Ascending aorta (tissue), 2 donors: ENCODE measurements around the gene RAB40B. TPM values are rescaled to one million over a fixed set of nuclear protein-coding genes. Genes with fewer than 3 reads are reported as not detected.

ENCODE experiments used
- DNase-seq, 2 donors: peaks; one replicate each; pipeline ENCODE4 v3.0.0-alpha.2; 2019; ENCODE audit warnings: low spot score in 2 of 2
- H3K27ac ChIP-seq, 2 donors: fragments of 200-600 bp; sonication (generic); one replicate each; pipeline ENCODE4 v1.5.1; 2016 to 2017; ENCODE audit warnings: mild to moderate bottlenecking in 1 of 2
- H3K27me3 ChIP-seq: fragments of 200-600 bp; sonication (generic); one replicate; pipeline ENCODE4 v1.5.1; 2017
- H3K36me3 ChIP-seq, 2 donors: fragments of 200-600 bp; sonication (generic); one replicate each; pipeline ENCODE4 v1.5.1; 2016
- H3K4me1 ChIP-seq, 2 donors: fragments of 200-600 bp; sonication (generic); one replicate each; pipeline ENCODE4 v1.5.1; 2016 to 2017; ENCODE audit warnings: mild to moderate bottlenecking in 1 of 2
- H3K4me3 ChIP-seq, 2 donors: fragments of 200-600 bp; sonication (generic); one replicate each; pipeline ENCODE4 v1.5.1; 2016 to 2017; ENCODE audit warnings: mild to moderate bottlenecking in 1 of 2
- H3K9me3 ChIP-seq, 2 donors: fragments of 200-600 bp; sonication (generic); one replicate each; pipeline ENCODE4 v1.5.1; 2016
- intact Hi-C: fragments of 100-400 bp; cut with DNase I; formaldehyde crosslinking; loops from one replicate; pipeline ENCODE4 v1.15.1; 2023
- total RNA-seq: library from RNA; depleted of rRNA; stranded (reverse); fragments of >200 nt; gene quantifications from one replicate; pipeline ENCODE4 v1.1.0, GENCODE V29; 2016
- TF ChIP-seq, protein P1 (sequence below), 3 experiments: fragments of 200-600 bp in 2 of 3; fragments of 450-650 bp in 1 of 3; sonication (generic) in 2 of 3; IDR thresholded peaks; one replicate each; pipeline ENCODE4 v1.5.1; 2016 to 2019; ENCODE audit warnings: antibody characterized with exemption in 3 of 3, mild to moderate bottlenecking in 1 of 3, moderate library complexity in 1 of 3

RAB40B gene
- total RNA-seq, 1 donor from 2014 or later = 9.4 TPM

DNA sequence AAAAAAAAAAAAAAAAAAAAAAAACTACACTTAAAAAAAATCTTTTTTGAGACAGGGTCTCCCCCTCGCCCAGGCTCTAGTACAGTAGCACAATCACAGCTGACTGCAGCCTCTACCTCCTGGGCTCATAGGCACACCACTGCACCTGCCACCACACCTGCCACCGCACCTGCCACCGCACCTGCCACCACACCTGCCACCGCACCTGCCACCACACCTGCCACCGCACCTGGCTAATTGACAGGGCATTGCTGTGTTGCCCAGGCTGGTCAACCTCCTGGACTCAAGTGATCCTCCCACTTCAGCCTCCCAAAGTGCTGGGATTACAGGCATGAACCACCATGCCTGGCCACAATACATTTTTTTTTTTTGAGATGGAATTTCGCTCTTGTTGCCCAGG is 32.6 kb downstream of the RAB40B start:
- Histone ChIP-seq H3K36me3 (peaks cover 0 to 11% of the 10 kb centered on the region in 2 donors), H3K9me3 (no peaks in the 10 kb centered on the region), H3K27me3 (no peaks in the 10 kb centered on the region), H3K4me1 (peaks cover 0 to 3% of the 10 kb centered on the region in 2 donors), H3K27ac (no peak overlapping the region), H3K4me3 (no peak overlapping the region)
- TF ChIP-seq, protein P1, sequence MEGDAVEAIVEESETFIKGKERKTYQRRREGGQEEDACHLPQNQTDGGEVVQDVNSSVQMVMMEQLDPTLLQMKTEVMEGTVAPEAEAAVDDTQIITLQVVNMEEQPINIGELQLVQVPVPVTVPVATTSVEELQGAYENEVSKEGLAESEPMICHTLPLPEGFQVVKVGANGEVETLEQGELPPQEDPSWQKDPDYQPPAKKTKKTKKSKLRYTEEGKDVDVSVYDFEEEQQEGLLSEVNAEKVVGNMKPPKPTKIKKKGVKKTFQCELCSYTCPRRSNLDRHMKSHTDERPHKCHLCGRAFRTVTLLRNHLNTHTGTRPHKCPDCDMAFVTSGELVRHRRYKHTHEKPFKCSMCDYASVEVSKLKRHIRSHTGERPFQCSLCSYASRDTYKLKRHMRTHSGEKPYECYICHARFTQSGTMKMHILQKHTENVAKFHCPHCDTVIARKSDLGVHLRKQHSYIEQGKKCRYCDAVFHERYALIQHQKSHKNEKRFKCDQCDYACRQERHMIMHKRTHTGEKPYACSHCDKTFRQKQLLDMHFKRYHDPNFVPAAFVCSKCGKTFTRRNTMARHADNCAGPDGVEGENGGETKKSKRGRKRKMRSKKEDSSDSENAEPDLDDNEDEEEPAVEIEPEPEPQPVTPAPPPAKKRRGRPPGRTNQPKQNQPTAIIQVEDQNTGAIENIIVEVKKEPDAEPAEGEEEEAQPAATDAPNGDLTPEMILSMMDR (IDR thresholded peaks at IDR 0.05) = no peak
- intact Hi-C loops = no loop called here
- DNase-seq = no peak

- Histone ChIP-seq H3K36me3 (peaks cover 0 to 11% of the 10 kb centered on the region in 2 donors), H3K27me3 (no peaks in the 10 kb centered on the region), H3K4me1 (peaks cover 0 to 3% of the 10 kb centered on the region in 2 donors), H3K9me3 (no peaks in the 10 kb centered on the region), H3K27ac (no peak overlapping the region), H3K4me3 (no peak overlapping the region)
- DNase-seq = no peak
- intact Hi-C loops = no loop called here
- TF ChIP-seq, protein P1 (IDR thresholded peaks at IDR 0.05) = no peak
These were observed 33.3 kb downstream of the RAB40B start for GRCh38 chr17:82665217-82665616.

GRCh38 chr17:82664701-82665182 is 33.8 kb downstream of the RAB40B start:
- Histone ChIP-seq H3K4me1 (peaks cover 0 to 2% of the 10 kb centered on the region in 2 donors), H3K4me3 (no peak overlapping the region), H3K36me3 (peaks cover 0 to 11% of the 10 kb centered on the region in 2 donors), H3K9me3 (no peaks in the 10 kb centered on the region), H3K27ac (no peak overlapping the region), H3K27me3 (no peaks in the 10 kb centered on the region)
- no peak for DNase-seq
- TF ChIP-seq, protein P1 (IDR thresholded peaks at IDR 0.05) = no peak
- intact Hi-C loops = no loop called here

GRCh38 chr17:82664276-82664575 is 34.3 kb downstream of the RAB40B start:
- H3K36me3 ChIP-seq = peaks cover 0 to 13% of the 10 kb centered on the region in 2 donors

DNA sequence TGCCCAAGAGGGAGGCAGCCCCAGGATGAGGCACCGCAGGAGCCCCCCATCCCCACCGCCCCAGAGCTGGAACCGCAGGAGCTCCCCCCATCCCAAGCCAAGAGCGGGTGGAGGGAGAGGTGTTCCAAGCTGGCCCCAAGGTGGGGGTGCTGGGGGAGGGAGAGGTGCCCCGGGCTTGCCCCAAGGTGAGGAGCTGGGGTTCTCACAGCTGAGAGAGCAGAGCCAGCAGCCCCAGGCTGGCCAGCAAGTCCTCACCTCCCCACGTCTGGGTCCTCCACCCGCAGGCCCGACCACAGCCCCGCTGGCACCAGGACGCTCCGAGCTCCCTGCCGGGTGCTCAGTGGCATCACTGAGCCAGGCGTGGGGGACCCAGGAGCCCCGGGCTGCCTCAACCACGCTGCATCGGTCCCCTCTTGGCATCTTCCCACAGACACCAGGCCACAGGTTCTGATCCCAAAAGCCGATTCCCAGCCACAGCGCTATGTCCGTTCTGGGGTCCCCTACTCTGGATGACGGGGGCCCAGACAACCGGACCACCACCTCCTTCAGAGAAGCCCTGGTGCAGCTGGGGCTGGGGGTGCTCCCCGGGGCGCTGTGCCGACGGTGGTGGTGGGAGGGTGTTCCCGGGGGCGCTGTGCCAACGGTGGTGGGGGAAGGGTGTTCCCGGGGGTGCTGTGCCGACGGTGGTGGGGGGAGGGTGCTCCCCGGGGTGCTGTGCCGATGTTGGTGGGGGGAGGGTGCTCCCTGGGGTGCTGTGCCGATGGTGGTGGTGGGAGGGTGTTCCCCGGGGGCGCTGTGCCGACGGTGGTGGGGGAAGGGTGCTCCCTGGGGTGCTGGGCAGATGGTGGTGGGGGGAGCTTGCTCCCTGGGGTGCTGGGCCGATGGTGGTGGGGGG is 34.9 kb downstream of the RAB40B start:
- no peak overlapping the region for H3K27ac ChIP-seq
- H3K9me3 ChIP-seq = no peaks in the 10 kb centered on the region
- H3K36me3 ChIP-seq = peaks cover 0 to 17% of the 10 kb centered on the region in 2 donors
- H3K4me3 ChIP-seq = no peak overlapping the region
- TF ChIP-seq, protein P1 (IDR thresholded peaks at IDR 0.05) = no peak
- no peak for DNase-seq
- H3K27me3 ChIP-seq = no peaks in the 10 kb centered on the region
- H3K4me1 ChIP-seq = no peaks in the 10 kb centered on the region
- intact Hi-C loops = no loop called here

More at GRCh38 chr17:82664276-82664575, 34.3 kb downstream of the RAB40B start:
- no peak for DNase-seq
- TF ChIP-seq, protein P1 (IDR thresholded peaks at IDR 0.05) = no peak
- Histone ChIP-seq H3K9me3 (no peaks in the 10 kb centered on the region), H3K27ac (no peak overlapping the region), H3K4me3 (no peak overlapping the region), H3K4me1 (no peaks in the 10 kb centered on the region), H3K27me3 (no peaks in the 10 kb centered on the region)
- intact Hi-C loops = no loop called here
